Endothelial cell of umbilical vein (primary cell): ENCODE results near the gene ZCWPW1. TPM values are rescaled to one million over a fixed set of nuclear protein-coding genes. Genes with fewer than 3 reads are reported as not detected.

Source experiments
- BruUV-seq: library from RNA; stranded (reverse); fragments of 400-500 nt; replicated peaks from 2 replicates; lab custom pipeline; 2021; lab: Mats Ljungman, UMichigan
- CTCF ChIA-PET: fragments of 300-600, 350-600 bp; sonication (Branson Sonifier 250); formaldehyde crosslinking; loops from one replicate; lab custom pipeline; 2021; ENCODE audit warnings: antibody characterized with exemption, inconsistent platforms; lab: Charles Lee
- POLR2A ChIA-PET: fragments of 300-600, 350-600 bp; sonication (Branson Sonifier 250); formaldehyde crosslinking; loops from one replicate; lab custom pipeline; 2021; ENCODE audit warnings: antibody characterized with exemption, inconsistent platforms; lab: Charles Lee
- DNase-seq: peaks from one replicate; pipeline ENCODE4 v3.0.0-alpha.2; 2011; ENCODE audit warnings: low read depth, low spot score
- FAIRE-seq: peaks from 2 replicates; lab custom pipeline; 2011; peaks lifted over from hg19 to GRCh38; lab: Jason Lieb, UNC
- H2AFZ ChIP-seq: 2 replicates; pipeline ENCODE4 v1.6.0; 2012; ENCODE audit warnings: low read depth, low read length, control low read depth, inconsistent platforms
- H3K27ac ChIP-seq: 2 replicates; pipeline ENCODE4 v1.5.1; 2011; ENCODE audit warnings: low read depth, mild to moderate bottlenecking, control low read depth, low read length, moderate library complexity; ENCODE audit not compliant: insufficient read depth
- H3K27me3 ChIP-seq, 2 experiments: 2 replicates each; pipeline versions ENCODE4 v1.6.0 to v1.6.1; 2011; ENCODE audit warnings: low read length in 2 of 2, mixed read lengths in 1 of 2; ENCODE audit not compliant: control insufficient read depth in 2 of 2, insufficient read depth in 2 of 2
- H3K36me3 ChIP-seq, 2 experiments: 2 replicates in 1 of 2; 3 replicates in 1 of 2; pipeline ENCODE4 v1.5.1; 2011; ENCODE audit warnings: low read length in 2 of 2, mild to moderate bottlenecking in 1 of 2, moderate library complexity in 1 of 2; ENCODE audit not compliant: control insufficient read depth in 2 of 2, insufficient read depth in 2 of 2; ENCODE audit errors: extremely low read depth in 1 of 2
- H3K4me1 ChIP-seq: 3 replicates; pipeline ENCODE4 v1.5.1; 2011; ENCODE audit warnings: mild to moderate bottlenecking, low read length; ENCODE audit not compliant: control insufficient read depth, insufficient read depth; ENCODE audit errors: extremely low read depth
- H3K4me2 ChIP-seq: 2 replicates; pipeline ENCODE4 v1.6.1; 2011; ENCODE audit warnings: low read length, control low read depth, mixed read lengths; ENCODE audit not compliant: insufficient read depth
- H3K4me3 ChIP-seq, 3 experiments: fragments of 200-600 bp in 1 of 3; sonication (generic), shearing (Covaris generic) in 1 of 3; replicated peaks in 1 of 3; 2 replicates each; pipeline ENCODE4 v1.5.1; 2011 to 2016; ENCODE audit warnings: control low read depth in 3 of 3, low read length in 3 of 3, mild to moderate bottlenecking in 2 of 3, inconsistent platforms in 1 of 3, low read depth in 1 of 3, moderate library complexity in 1 of 3; ENCODE audit not compliant: insufficient read depth in 1 of 3
- H3K79me2 ChIP-seq: 2 replicates; pipeline ENCODE4 v1.6.0; 2012; ENCODE audit warnings: low read length, inconsistent platforms; ENCODE audit not compliant: control insufficient read depth, insufficient read depth
- H3K9ac ChIP-seq: replicated peaks from 2 replicates; pipeline ENCODE3; 2011; ENCODE audit warnings: low read length, control low read depth; ENCODE audit not compliant: insufficient read depth; ENCODE audit errors: extremely low read depth
- H3K9me1 ChIP-seq: replicated peaks from 3 replicates; pipeline ENCODE4 v1.6.0; 2011; ENCODE audit warnings: mild to moderate bottlenecking, low read length; ENCODE audit not compliant: control insufficient read depth, insufficient read depth; ENCODE audit errors: extremely low read depth
- H3K9me3 ChIP-seq: replicated peaks from 2 replicates; pipeline ENCODE4 v1.5.1; 2012; ENCODE audit warnings: low read length, inconsistent platforms; ENCODE audit not compliant: control insufficient read depth, insufficient read depth
- H4K20me1 ChIP-seq: replicated peaks from 2 replicates; pipeline ENCODE3; 2011; ENCODE audit warnings: mild to moderate bottlenecking, low read length; ENCODE audit not compliant: control insufficient read depth, insufficient read depth; ENCODE audit errors: extremely low read depth
- CTCF ChIP-seq, 2 donors: IDR thresholded peaks; 1 replicate in 1 of 2; 2 replicates in 1 of 2; pipeline ENCODE4 v1.5.1; 2011; ENCODE audit warnings: low read length in 2 of 2, mild to moderate bottlenecking in 2 of 2, moderate library complexity in 2 of 2, control low read depth in 1 of 2, inconsistent platforms in 1 of 2, low read depth in 1 of 2; ENCODE audit not compliant: insufficient read depth in 1 of 2; ENCODE audit errors: extremely low read depth in 1 of 2
- EZH2 ChIP-seq: IDR thresholded peaks from 2 replicates; pipeline ENCODE4 v1.6.1; 2012; ENCODE audit warnings: borderline replicate concordance, low read depth, mild to moderate bottlenecking, moderate library complexity, low read length, inconsistent platforms; ENCODE audit not compliant: severe bottlenecking
- FOS ChIP-seq: IDR thresholded peaks from 2 replicates; pipeline ENCODE4 v1.6.1; 2011; ENCODE audit warnings: mild to moderate bottlenecking, low read length, moderate library complexity, borderline replicate concordance; ENCODE audit not compliant: insufficient read depth
- GATA2 ChIP-seq: IDR thresholded peaks from 2 replicates; pipeline ENCODE4 v1.7.0; 2011; ENCODE audit warnings: low read depth, mild to moderate bottlenecking, moderate library complexity, mixed read lengths, low read length; ENCODE audit not compliant: insufficient read length, insufficient read depth
- JUN ChIP-seq: IDR thresholded peaks from 2 replicates; pipeline ENCODE4 v1.6.1; 2011; ENCODE audit warnings: borderline replicate concordance, low read depth; ENCODE audit not compliant: insufficient read length, insufficient read depth
- dilution Hi-C: fragments of 300-500 bp; cut with MboI; formaldehyde crosslinking; loops from one replicate; pipeline ENCODE4 v1.15.0; 2019; ENCODE audit warnings: low sequenced_read_pairs; ENCODE audit not compliant: extremely low pct_ligation_motif_present
- intact Hi-C: fragments of 100-400 bp; cut with micrococcal nuclease; formaldehyde crosslinking; loops from one replicate; pipeline ENCODE4 v1.10.0; 2022
- polyA plus RNA-seq, 4 experiments: library from polyadenylated mRNA; depleted of rRNA in 3 of 4; stranded (reverse) in 3 of 4; unstranded in 1 of 4; fragments of >200 nt; gene quantifications; 2 replicates each; pipeline versions ENCODE4 v1.2.1 to v1.2.3, GENCODE V29; 2011 to 2012; ENCODE audit warnings: missing spikeins in 1 of 4
- total RNA-seq: library from RNA; stranded (reverse); gene quantifications from 2 replicates; pipeline ENCODE4 v1.2.3, GENCODE V29; 2021
- TF ChIP-seq, protein P1 (sequence below): IDR thresholded peaks from 2 replicates; pipeline ENCODE4 v1.6.1; 2011; ENCODE audit not compliant: insufficient read depth, insufficient read length

The ZCWPW1 gene
- total and polyA plus RNA-seq, 2 donors (not counting 3 experiments of a cell fraction or from before 2014, with no cell fraction given) = 0.31 to 0.32 TPM

GRCh38 chr7:100400656-100401055 is 27.8 kb downstream of the ZCWPW1 start:
- Histone ChIP-seq H3K27me3 (peaks cover 3 to 10% of the 10 kb centered on the region in 2 experiments), H3K36me3 (no peaks in the 10 kb centered on the region), H2AFZ (no peak overlapping the region), H3K9me1 (no peaks in the 10 kb centered on the region), H4K20me1 (no peaks in the 10 kb centered on the region), H3K9ac (no peak overlapping the region), H3K4me2 (no peak overlapping the region), H3K9me3 (no peaks in the 10 kb centered on the region), H3K4me3 (no peak overlapping the region), H3K79me2 (no peaks in the 10 kb centered on the region), H3K27ac (no peak overlapping the region), H3K4me1 (no peaks in the 10 kb centered on the region)
- FAIRE-seq = no peak
- TF ChIP-seq GATA2 (no peak), EZH2 (no peak), CTCF (IDR thresholded peaks at IDR 0.05; ENCODE audit: extremely low read depth in 1 of 2, insufficient read depth in 1 of 2, low read depth in 1 of 2, low read length in 2 of 2) (peak in 1 of 2 donors; percentile 24)
- TF ChIP-seq, protein P1, sequence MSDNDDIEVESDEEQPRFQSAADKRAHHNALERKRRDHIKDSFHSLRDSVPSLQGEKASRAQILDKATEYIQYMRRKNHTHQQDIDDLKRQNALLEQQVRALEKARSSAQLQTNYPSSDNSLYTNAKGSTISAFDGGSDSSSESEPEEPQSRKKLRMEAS = no peak
- intact Hi-C loops (no loop called here), dilution Hi-C loops (no loop called here)
- no TSS peak for BruUV-seq
- peak; percentile 30 for DNase-seq
- POLR2A ChIA-PET = no interaction called here
- CTCF ChIA-PET = interaction anchor here (1.0 kb wide), 1 partner anchor 159 kb away, joined by 3 read pairs; no protein-coding TSS in a partner anchor

- intact Hi-C loops (no loop called here), dilution Hi-C loops (no loop called here)
- no peak for DNase-seq
- no peaks in the 10 kb centered on the region for H3K9me1 ChIP-seq
- no peaks in the 10 kb centered on the region for H3K9me3 ChIP-seq
- FAIRE-seq = no peak
- H2AFZ ChIP-seq = no peak overlapping the region
- BruUV-seq = no TSS peak
- CTCF ChIA-PET = interaction anchor here (1.1 kb wide), 1 partner anchor 8 kb away, joined by 4 read pairs; no protein-coding TSS in a partner anchor
- no peak overlapping the region for H3K4me3 ChIP-seq
- peaks cover 4 to 10% of the 10 kb centered on the region in 2 experiments for H3K27me3 ChIP-seq
- no peak overlapping the region for H3K4me2 ChIP-seq
- no peaks in the 10 kb centered on the region for H4K20me1 ChIP-seq
- no peaks in the 10 kb centered on the region for H3K4me1 ChIP-seq
- no peaks in the 10 kb centered on the region for H3K79me2 ChIP-seq
- no peaks in the 10 kb centered on the region for H3K36me3 ChIP-seq
- no peak overlapping the region for H3K9ac ChIP-seq
- TF ChIP-seq GATA2 (no peak), CTCF (IDR thresholded peaks at IDR 0.05; ENCODE audit: extremely low read depth in 1 of 2, insufficient read depth in 1 of 2, low read depth in 1 of 2, low read length in 2 of 2) (no peak), JUN (no peak), FOS (no peak)
- POLR2A ChIA-PET = no interaction called here
- H3K27ac ChIP-seq = no peak overlapping the region
Observed at GRCh38 chr7:100400041-100400440, 28.5 kb downstream of the ZCWPW1 start.
